SK-N-SH treated with all-trans-retinoic acid at 6 μM for 48 hours (cell line): Measurements from ENCODE around the gene KHDRBS1.
"Not testable (repeated sequence)": the region's sequence is repeated elsewhere in the genome, so short reads cannot be mapped to it uniquely, and the experiment has no call there.

Source experiments
- ATAC-seq: fragments of 200-7000 bp; cut with Tn5 transposase; 3 replicates; pipeline ENCODE4 v1.9.1; 2020; ENCODE audit warnings: mild to moderate bottlenecking, moderate library complexity
- ARNTL ChIP-seq: fragments of 450-650 bp; formaldehyde crosslinking; IDR thresholded peaks from 2 replicates; pipeline ENCODE4 v1.5.0; 2020; ENCODE audit warnings: low read depth, mild to moderate bottlenecking, moderate library complexity, borderline replicate concordance
- BACH2 ChIP-seq: fragments of 250-450 bp; sonication (Bioruptor Pico); IDR thresholded peaks from 2 replicates; pipeline ENCODE4 v1.9.0; 2021; ENCODE audit warnings: mild to moderate bottlenecking, borderline replicate concordance
- CSDC2 ChIP-seq: fragments of 250-450 bp; sonication (Bioruptor Pico); IDR thresholded peaks from 2 replicates; pipeline ENCODE4 v1.5.0; 2020; ENCODE audit warnings: mild to moderate bottlenecking, moderate library complexity
- GLIS3 ChIP-seq: fragments of 250-450 bp; sonication (Bioruptor Pico); IDR thresholded peaks from 2 replicates; pipeline ENCODE4 v1.5.0; 2020; ENCODE audit warnings: mild to moderate bottlenecking, moderate library complexity
- OSR1 ChIP-seq: fragments of 250-450 bp; sonication (Bioruptor Pico); IDR thresholded peaks from 2 replicates; pipeline ENCODE4 v1.8.0; 2022; ENCODE audit warnings: moderate library complexity, mild to moderate bottlenecking, inconsistent platforms
- PPARA ChIP-seq: fragments of 250-450 bp; sonication (Bioruptor Pico); IDR thresholded peaks from 2 replicates; pipeline ENCODE4 v1.5.0; 2020; ENCODE audit warnings: mild to moderate bottlenecking, borderline replicate concordance
- RARB ChIP-seq: fragments of 250-450 bp; sonication (Bioruptor Pico); IDR thresholded peaks from 2 replicates; pipeline ENCODE4 v1.8.0; 2021; ENCODE audit warnings: mild to moderate bottlenecking, moderate library complexity
- TOX ChIP-seq: fragments of 250-450 bp; sonication (Bioruptor Pico); IDR thresholded peaks from 2 replicates; pipeline ENCODE4 v1.8.0; 2021; ENCODE audit warnings: mild to moderate bottlenecking, moderate library complexity, borderline replicate concordance
- ZC3H10 ChIP-seq: fragments of 250-450 bp; sonication (Bioruptor Pico); IDR thresholded peaks from 2 replicates; pipeline ENCODE4 v1.5.1; 2021; ENCODE audit warnings: mild to moderate bottlenecking, moderate library complexity
- ZFP3 ChIP-seq: fragments of 250-450 bp; sonication (Bioruptor Pico); IDR thresholded peaks from 2 replicates; pipeline ENCODE4 v1.5.0; 2020; ENCODE audit warnings: mild to moderate bottlenecking, moderate library complexity
- ZFP30 ChIP-seq: fragments of 450-650 bp; formaldehyde crosslinking; IDR thresholded peaks from 2 replicates; pipeline ENCODE4 v1.5.0; 2022; ENCODE audit warnings: mild to moderate bottlenecking, moderate library complexity
- ZNF70 ChIP-seq: fragments of 450-650 bp; formaldehyde crosslinking; IDR thresholded peaks from 2 replicates; pipeline ENCODE4 v1.5.0; 2020; ENCODE audit warnings: mild to moderate bottlenecking, moderate library complexity
- ZNF8 ChIP-seq: fragments of 450-650 bp; formaldehyde crosslinking; IDR thresholded peaks from 2 replicates; pipeline ENCODE4 v1.5.0; 2020; ENCODE audit warnings: mild to moderate bottlenecking, moderate library complexity
- TF ChIP-seq, protein P1 (sequence below): fragments of 250-450 bp; sonication (Bioruptor Pico); IDR thresholded peaks from 2 replicates; pipeline ENCODE4 v1.8.0; 2020; ENCODE audit warnings: mild to moderate bottlenecking, moderate library complexity, borderline replicate concordance
- TF ChIP-seq, protein P2 (sequence below): fragments of 250-450 bp; sonication (Bioruptor Pico); IDR thresholded peaks from 2 replicates; pipeline ENCODE4 v1.5.0; 2020; ENCODE audit warnings: mild to moderate bottlenecking, moderate library complexity
- TF ChIP-seq, protein P3 (sequence below): fragments of 250-450 bp; sonication (Bioruptor Pico); IDR thresholded peaks from 2 replicates; pipeline ENCODE4 v1.5.1; 2021; ENCODE audit warnings: mild to moderate bottlenecking, moderate library complexity
- TF ChIP-seq, protein P4 (sequence below): fragments of 250-450 bp; sonication (Bioruptor Pico); IDR thresholded peaks from 2 replicates; pipeline ENCODE4 v1.5.1; 2020; ENCODE audit warnings: low read depth, mild to moderate bottlenecking, moderate library complexity

KHDRBS1 gene

DNA sequence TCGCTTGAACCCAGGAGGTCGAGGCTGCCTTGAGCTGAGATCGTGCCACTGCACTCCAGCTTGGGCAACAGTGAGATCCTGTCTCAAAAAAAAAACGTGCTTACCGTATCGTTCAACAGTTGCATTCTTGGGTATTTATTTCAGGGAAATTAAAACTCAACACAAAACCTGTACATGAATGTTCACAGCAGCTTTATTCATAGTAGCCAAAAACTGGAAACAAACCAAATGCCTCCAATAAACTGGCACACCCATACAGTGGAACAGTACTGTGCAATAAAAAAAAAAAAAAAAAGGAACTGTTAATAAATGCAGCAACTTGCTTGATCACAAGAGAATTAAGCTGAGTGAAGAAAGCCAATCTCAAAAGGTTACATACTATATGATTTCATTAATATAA is 6.7 kb downstream of the KHDRBS1 start (continued):
- TF ChIP-seq, protein P1, sequence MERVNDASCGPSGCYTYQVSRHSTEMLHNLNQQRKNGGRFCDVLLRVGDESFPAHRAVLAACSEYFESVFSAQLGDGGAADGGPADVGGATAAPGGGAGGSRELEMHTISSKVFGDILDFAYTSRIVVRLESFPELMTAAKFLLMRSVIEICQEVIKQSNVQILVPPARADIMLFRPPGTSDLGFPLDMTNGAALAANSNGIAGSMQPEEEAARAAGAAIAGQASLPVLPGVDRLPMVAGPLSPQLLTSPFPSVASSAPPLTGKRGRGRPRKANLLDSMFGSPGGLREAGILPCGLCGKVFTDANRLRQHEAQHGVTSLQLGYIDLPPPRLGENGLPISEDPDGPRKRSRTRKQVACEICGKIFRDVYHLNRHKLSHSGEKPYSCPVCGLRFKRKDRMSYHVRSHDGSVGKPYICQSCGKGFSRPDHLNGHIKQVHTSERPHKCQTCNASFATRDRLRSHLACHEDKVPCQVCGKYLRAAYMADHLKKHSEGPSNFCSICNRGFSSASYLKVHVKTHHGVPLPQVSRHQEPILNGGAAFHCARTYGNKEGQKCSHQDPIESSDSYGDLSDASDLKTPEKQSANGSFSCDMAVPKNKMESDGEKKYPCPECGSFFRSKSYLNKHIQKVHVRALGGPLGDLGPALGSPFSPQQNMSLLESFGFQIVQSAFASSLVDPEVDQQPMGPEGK (CRISPR knock-in tag), result no peak
- TF ChIP-seq, protein P2, sequence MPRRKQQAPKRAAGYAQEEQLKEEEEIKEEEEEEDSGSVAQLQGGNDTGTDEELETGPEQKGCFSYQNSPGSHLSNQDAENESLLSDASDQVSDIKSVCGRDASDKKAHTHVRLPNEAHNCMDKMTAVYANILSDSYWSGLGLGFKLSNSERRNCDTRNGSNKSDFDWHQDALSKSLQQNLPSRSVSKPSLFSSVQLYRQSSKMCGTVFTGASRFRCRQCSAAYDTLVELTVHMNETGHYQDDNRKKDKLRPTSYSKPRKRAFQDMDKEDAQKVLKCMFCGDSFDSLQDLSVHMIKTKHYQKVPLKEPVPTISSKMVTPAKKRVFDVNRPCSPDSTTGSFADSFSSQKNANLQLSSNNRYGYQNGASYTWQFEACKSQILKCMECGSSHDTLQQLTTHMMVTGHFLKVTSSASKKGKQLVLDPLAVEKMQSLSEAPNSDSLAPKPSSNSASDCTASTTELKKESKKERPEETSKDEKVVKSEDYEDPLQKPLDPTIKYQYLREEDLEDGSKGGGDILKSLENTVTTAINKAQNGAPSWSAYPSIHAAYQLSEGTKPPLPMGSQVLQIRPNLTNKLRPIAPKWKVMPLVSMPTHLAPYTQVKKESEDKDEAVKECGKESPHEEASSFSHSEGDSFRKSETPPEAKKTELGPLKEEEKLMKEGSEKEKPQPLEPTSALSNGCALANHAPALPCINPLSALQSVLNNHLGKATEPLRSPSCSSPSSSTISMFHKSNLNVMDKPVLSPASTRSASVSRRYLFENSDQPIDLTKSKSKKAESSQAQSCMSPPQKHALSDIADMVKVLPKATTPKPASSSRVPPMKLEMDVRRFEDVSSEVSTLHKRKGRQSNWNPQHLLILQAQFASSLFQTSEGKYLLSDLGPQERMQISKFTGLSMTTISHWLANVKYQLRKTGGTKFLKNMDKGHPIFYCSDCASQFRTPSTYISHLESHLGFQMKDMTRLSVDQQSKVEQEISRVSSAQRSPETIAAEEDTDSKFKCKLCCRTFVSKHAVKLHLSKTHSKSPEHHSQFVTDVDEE (CRISPR knock-in tag), result no peak
- no peak for TF ChIP-seq ZC3H10 (CRISPR knock-in tag)
- TF ChIP-seq GLIS3 (CRISPR knock-in tag), result no peak

DNA sequence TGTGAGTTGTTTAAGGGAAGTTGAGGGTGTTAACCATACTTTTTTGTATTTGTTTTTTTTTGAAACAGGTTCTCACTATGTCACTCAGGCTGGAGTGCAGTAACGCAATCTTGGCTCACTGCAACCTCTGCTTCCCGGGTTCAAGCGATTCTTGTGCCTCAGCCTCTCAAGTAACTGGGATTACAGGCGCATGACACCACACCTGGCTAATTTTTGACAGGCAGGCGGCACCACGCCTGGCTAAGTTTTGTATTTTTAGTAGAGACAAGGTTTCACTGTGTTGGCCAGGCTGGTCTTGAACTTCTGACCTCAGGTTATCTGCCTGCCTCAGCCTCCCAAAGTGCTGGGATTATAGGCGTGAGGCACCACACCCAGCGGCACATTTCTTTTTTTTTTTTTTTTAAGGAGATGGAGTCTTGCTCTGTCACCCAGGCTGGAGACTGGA is 7.9 kb downstream of the KHDRBS1 start:
- ATAC-seq, result not testable (repeated sequence)

DNA sequence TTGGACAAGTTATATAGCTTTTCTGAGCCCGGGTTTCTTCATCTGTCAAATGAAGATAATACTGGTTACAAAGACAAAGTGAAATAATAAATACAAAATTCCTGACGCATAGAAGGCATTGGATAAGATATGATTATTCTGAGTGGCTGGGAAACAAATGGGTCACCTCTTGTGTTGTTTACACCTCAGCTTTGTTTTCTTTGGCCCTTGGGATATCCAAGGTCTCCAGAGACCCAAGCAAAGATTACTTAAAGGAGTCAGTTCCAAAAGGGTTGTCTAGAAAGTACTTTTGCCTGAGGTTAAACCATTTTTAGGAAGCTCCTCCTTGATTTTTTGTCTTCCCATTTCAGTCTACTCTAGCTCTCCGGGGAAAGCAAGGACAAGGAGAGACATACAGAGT is 9.7 kb downstream of the KHDRBS1 start:
- no peak for ATAC-seq
- TF ChIP-seq ZNF70 (CRISPR knock-in tag) (no peak), TOX (no peak), ZNF8 (CRISPR knock-in tag) (no peak), ZFP30 (CRISPR knock-in tag) (no peak), BACH2 (CRISPR knock-in tag) (no peak), ARNTL (CRISPR knock-in tag) (no peak), GLIS3 (CRISPR knock-in tag) (no peak)
- TF ChIP-seq, protein P3, sequence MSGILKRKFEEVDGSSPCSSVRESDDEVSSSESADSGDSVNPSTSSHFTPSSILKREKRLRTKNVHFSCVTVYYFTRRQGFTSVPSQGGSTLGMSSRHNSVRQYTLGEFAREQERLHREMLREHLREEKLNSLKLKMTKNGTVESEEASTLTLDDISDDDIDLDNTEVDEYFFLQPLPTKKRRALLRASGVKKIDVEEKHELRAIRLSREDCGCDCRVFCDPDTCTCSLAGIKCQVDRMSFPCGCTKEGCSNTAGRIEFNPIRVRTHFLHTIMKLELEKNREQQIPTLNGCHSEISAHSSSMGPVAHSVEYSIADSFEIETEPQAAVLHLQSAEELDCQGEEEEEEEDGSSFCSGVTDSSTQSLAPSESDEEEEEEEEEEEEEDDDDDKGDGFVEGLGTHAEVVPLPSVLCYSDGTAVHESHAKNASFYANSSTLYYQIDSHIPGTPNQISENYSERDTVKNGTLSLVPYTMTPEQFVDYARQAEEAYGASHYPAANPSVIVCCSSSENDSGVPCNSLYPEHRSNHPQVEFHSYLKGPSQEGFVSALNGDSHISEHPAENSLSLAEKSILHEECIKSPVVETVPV (CRISPR knock-in tag), result no peak

DNA sequence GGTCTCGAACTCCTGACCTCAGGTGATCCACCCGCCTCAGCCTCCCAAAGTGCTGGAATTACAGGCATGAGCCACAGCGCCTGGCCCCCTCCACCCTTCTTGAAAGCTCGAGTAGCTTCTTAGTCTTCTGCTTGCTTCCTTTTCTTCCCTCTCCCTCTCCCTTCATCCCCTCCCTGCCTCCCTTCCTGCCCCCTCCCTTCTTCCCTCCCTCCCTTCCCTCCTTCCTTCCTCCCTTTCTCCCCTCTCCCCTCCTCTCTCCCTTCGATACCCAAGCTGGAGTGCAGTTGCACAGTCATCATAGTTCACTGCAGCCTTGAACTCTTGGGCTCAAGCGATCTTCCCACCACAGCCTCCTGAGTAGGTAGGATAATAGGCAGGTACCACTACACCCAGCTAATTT is 11.8 kb downstream of the KHDRBS1 start:
- TF ChIP-seq OSR1 (CRISPR knock-in tag) (no peak), GLIS3 (CRISPR knock-in tag) (no peak), ZFP3 (no peak), RARB (CRISPR knock-in tag) (no peak), BACH2 (CRISPR knock-in tag) (no peak)
- TF ChIP-seq, protein P1 (CRISPR knock-in tag), result no peak
- no peak for ATAC-seq

DNA sequence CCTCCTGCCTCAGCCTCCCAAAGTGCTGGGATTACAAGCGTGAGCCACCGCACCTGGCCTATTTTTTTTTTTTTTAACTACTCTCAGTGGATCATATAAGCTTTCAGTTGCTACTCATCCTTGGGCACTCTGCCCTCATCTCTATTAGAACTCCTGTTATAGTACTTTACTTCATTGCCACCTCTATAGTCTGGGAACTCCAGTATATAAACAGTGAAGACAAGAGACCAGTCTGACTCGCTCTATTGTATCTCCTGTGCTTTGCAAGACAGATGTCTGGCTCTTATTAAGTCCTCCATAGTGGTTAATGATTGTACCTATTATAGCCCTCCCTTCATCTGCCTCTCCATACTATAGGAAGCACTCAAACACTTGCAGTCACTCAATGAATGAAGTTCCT is 15.1 kb downstream of the KHDRBS1 start:
- no peak; the same call in 2 of the 3 replicates for ATAC-seq

More for the DNA sequence above, 15.1 kb downstream of the KHDRBS1 start:
- TF ChIP-seq TOX (no peak), GLIS3 (CRISPR knock-in tag) (no peak), PPARA (CRISPR knock-in tag) (no peak), RARB (CRISPR knock-in tag) (no peak), ARNTL (CRISPR knock-in tag) (no peak), CSDC2 (CRISPR knock-in tag) (no peak), ZNF70 (CRISPR knock-in tag) (no peak)
- TF ChIP-seq, protein P3 (CRISPR knock-in tag), result no peak
- TF ChIP-seq, protein P4, sequence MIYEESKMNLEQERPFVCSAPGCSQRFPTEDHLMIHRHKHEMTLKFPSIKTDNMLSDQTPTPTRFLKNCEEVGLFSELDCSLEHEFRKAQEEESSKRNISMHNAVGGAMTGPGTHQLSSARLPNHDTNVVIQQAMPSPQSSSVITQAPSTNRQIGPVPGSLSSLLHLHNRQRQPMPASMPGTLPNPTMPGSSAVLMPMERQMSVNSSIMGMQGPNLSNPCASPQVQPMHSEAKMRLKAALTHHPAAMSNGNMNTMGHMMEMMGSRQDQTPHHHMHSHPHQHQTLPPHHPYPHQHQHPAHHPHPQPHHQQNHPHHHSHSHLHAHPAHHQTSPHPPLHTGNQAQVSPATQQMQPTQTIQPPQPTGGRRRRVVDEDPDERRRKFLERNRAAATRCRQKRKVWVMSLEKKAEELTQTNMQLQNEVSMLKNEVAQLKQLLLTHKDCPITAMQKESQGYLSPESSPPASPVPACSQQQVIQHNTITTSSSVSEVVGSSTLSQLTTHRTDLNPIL (CRISPR knock-in tag), result no peak
